Mammary epithelial cell (primary cell): ENCODE measurements around the gene CORO2B.

Source experiments
- EZH2 ChIP-seq: IDR thresholded peaks from 2 replicates; pipeline ENCODE4 v1.6.1; 2012; ENCODE audit warnings: low read length, inconsistent platforms, borderline replicate concordance
- TF ChIP-seq, protein P1 (sequence below), 2 donors: IDR thresholded peaks in 1 of 2; conservative IDR thresholded peaks in 1 of 2; 2 replicates each; pipeline ENCODE4 v1.5.1; 2011 to 2012; ENCODE audit warnings: inconsistent platforms in 2 of 2, low read length in 2 of 2, mild to moderate bottlenecking in 2 of 2, control low read depth in 1 of 2, low read depth in 1 of 2; ENCODE audit not compliant: insufficient read depth in 1 of 2; ENCODE audit errors: extremely low read depth in 1 of 2

GRCh38 chr15:68620721-68621527 lies 42.1 kb downstream of the CORO2B start:
- TF ChIP-seq, protein P1, sequence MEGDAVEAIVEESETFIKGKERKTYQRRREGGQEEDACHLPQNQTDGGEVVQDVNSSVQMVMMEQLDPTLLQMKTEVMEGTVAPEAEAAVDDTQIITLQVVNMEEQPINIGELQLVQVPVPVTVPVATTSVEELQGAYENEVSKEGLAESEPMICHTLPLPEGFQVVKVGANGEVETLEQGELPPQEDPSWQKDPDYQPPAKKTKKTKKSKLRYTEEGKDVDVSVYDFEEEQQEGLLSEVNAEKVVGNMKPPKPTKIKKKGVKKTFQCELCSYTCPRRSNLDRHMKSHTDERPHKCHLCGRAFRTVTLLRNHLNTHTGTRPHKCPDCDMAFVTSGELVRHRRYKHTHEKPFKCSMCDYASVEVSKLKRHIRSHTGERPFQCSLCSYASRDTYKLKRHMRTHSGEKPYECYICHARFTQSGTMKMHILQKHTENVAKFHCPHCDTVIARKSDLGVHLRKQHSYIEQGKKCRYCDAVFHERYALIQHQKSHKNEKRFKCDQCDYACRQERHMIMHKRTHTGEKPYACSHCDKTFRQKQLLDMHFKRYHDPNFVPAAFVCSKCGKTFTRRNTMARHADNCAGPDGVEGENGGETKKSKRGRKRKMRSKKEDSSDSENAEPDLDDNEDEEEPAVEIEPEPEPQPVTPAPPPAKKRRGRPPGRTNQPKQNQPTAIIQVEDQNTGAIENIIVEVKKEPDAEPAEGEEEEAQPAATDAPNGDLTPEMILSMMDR (conservative IDR thresholded peaks at IDR 0.05 in 1 of 2, IDR thresholded peaks at IDR 0.05 in 1 of 2; ENCODE audit: extremely low read depth in 1 of 2, insufficient read depth in 1 of 2, low read depth in 1 of 2, low read length in 2 of 2), result no peak
- no peak for TF ChIP-seq EZH2
